WTC11 (cell line): ENCODE measurements around the gene TAPBPL. TPM values are rescaled to one million over a fixed set of nuclear protein-coding genes. Genes with fewer than 3 reads are reported as not detected.

Experiments used
- ATAC-seq: fragments of 200-7000 bp; cut with Tn5 transposase; 2 replicates; pipeline ENCODE4 v1.10.0; 2021; ENCODE audit warnings: mild to moderate bottlenecking, moderate library complexity
- CTCF ChIA-PET: fragments of 300-600 bp; sonication (Branson Sonifier 250); formaldehyde crosslinking; loops from one replicate; lab custom pipeline; 2021; ENCODE audit warnings: antibody characterized with exemption; lab: Charles Lee
- POLR2A ChIA-PET: fragments of 350-600 bp; sonication (Branson Sonifier 250); formaldehyde crosslinking; loops from one replicate; lab custom pipeline; 2021; ENCODE audit warnings: antibody characterized with exemption; lab: Charles Lee
- DNase-seq: peaks from one replicate; pipeline ENCODE4 v3.0.0; 2021; ENCODE audit warnings: low spot score
- H3K27ac Mint-ChIP-seq: 2 replicates; pipeline ENCODE4 v1.8.0; 2021; ENCODE audit warnings: mixed read lengths
- H3K27me3 Mint-ChIP-seq: 2 replicates; pipeline ENCODE4 v1.8.0; 2021; ENCODE audit warnings: low read depth, mild to moderate bottlenecking, moderate library complexity, mixed read lengths
- H3K36me3 Mint-ChIP-seq: 2 replicates; pipeline ENCODE4 v1.8.0; 2021; ENCODE audit warnings: mixed read lengths
- H3K4me1 Mint-ChIP-seq: 2 replicates; pipeline ENCODE4 v1.8.0; 2022; ENCODE audit warnings: mixed read lengths
- H3K4me3 Mint-ChIP-seq: 2 replicates; pipeline ENCODE4 v1.8.0; 2021; ENCODE audit warnings: mild to moderate bottlenecking, moderate library complexity, mixed read lengths
- H3K9me3 Mint-ChIP-seq: 2 replicates; pipeline ENCODE4 v1.8.0; 2021; ENCODE audit warnings: mixed read lengths
- AFF4 ChIP-seq: sonication (generic); formaldehyde crosslinking; IDR thresholded peaks from 2 replicates; pipeline ENCODE4 v1.8.1; 2023; ENCODE audit warnings: mild to moderate bottlenecking, missing genetic modification reagents, borderline replicate concordance
- ATF6 ChIP-seq: sonication (generic); formaldehyde crosslinking; IDR thresholded peaks from 2 replicates; pipeline ENCODE4 v1.8.1; 2023; ENCODE audit warnings: mild to moderate bottlenecking, missing genetic modification reagents
- CREB1 ChIP-seq: sonication (generic); formaldehyde crosslinking; IDR thresholded peaks from 2 replicates; pipeline ENCODE4 v1.8.0; 2023; ENCODE audit warnings: mild to moderate bottlenecking, missing genetic modification reagents
- E2F5 ChIP-seq: sonication (generic); formaldehyde crosslinking; IDR thresholded peaks from 2 replicates; pipeline ENCODE4 v1.8.1; 2022; ENCODE audit warnings: mild to moderate bottlenecking, moderate library complexity, missing genetic modification reagents
- FOXJ3 ChIP-seq: sonication (generic); formaldehyde crosslinking; IDR thresholded peaks from 2 replicates; pipeline ENCODE4 v1.9.0; 2021; ENCODE audit warnings: missing genetic modification reagents, mild to moderate bottlenecking, borderline replicate concordance
- MLX ChIP-seq: sonication (generic); formaldehyde crosslinking; IDR thresholded peaks from 2 replicates; pipeline ENCODE4 v1.8.1; 2023; ENCODE audit warnings: mild to moderate bottlenecking, missing genetic modification reagents, moderate library complexity
- MYBL2 ChIP-seq: sonication (generic); formaldehyde crosslinking; IDR thresholded peaks from 2 replicates; pipeline ENCODE4 v1.8.1; 2023; ENCODE audit warnings: mild to moderate bottlenecking, moderate library complexity, missing genetic modification reagents
- NFE2L1 ChIP-seq: sonication (generic); formaldehyde crosslinking; IDR thresholded peaks from 2 replicates; pipeline ENCODE4 v1.8.1; 2023; ENCODE audit warnings: missing genetic modification reagents
- NR1H2 ChIP-seq: sonication (generic); formaldehyde crosslinking; IDR thresholded peaks from 2 replicates; pipeline ENCODE4 v1.9.0; 2021; ENCODE audit warnings: mild to moderate bottlenecking, moderate library complexity, missing genetic modification reagents
- PRRX2 ChIP-seq: fragments of 250-450 bp; sonication (Bioruptor Pico); IDR thresholded peaks from 2 replicates; pipeline ENCODE4 v1.8.0; 2021; ENCODE audit warnings: mild to moderate bottlenecking
- TEAD4 ChIP-seq: sonication (generic); formaldehyde crosslinking; IDR thresholded peaks from 2 replicates; pipeline ENCODE4 v1.8.0; 2022; ENCODE audit warnings: mild to moderate bottlenecking, missing genetic modification reagents
- USF2 ChIP-seq: sonication (generic); formaldehyde crosslinking; IDR thresholded peaks from 2 replicates; pipeline ENCODE4 v1.8.1; 2023; ENCODE audit warnings: mild to moderate bottlenecking, missing genetic modification reagents, moderate library complexity
- ZMAT4 ChIP-seq: fragments of 250-450 bp; sonication (Bioruptor Pico); IDR thresholded peaks from 2 replicates; pipeline ENCODE4 v1.9.0; 2021; ENCODE audit warnings: mild to moderate bottlenecking
- ZNF232 ChIP-seq: sonication (generic); formaldehyde crosslinking; IDR thresholded peaks from 2 replicates; pipeline ENCODE4 v1.8.0; 2022; ENCODE audit warnings: mild to moderate bottlenecking, missing genetic modification reagents
- ZNF416 ChIP-seq: fragments of 250-450 bp; sonication (Bioruptor Pico); IDR thresholded peaks from 2 replicates; pipeline ENCODE4 v1.9.0; 2021; ENCODE audit warnings: mild to moderate bottlenecking, inconsistent platforms
- ZNF423 ChIP-seq: fragments of 250-450 bp; sonication (Bioruptor Pico); IDR thresholded peaks from 2 replicates; pipeline ENCODE4 v2.1.2; 2022; ENCODE audit warnings: mild to moderate bottlenecking, moderate library complexity
- total RNA-seq: library from RNA; stranded (reverse); gene quantifications from 3 replicates; pipeline ENCODE4 v1.2.3, GENCODE V29; 2021

The TAPBPL gene
- total RNA-seq, 1 experiment from 2014 or later = 1.3 TPM

GRCh38 chr12:6424866-6425265 lies 27.0 kb upstream of the TAPBPL start:
- no peaks in the 10 kb centered on the region for H3K9me3 Mint-ChIP-seq
- no peak overlapping the region for H3K4me3 Mint-ChIP-seq
- ChIA-PET POLR2A (interaction anchor here (0.8 kb wide), 1 partner anchor 41 kb away, joined by 3 read pairs; no protein-coding TSS in a partner anchor), CTCF (interaction anchor here (1.0 to 7.1 kb wide), 8 partner anchors 9 to 113 kb away, joined by 3 to 77 read pairs (median 13); partner anchors contain the start of genes TAPBPL and VAMP1)
- H3K27ac Mint-ChIP-seq = no peak overlapping the region
- H3K4me1 Mint-ChIP-seq = peaks cover 8% of the 10 kb centered on the region
- H3K36me3 Mint-ChIP-seq = no peaks in the 10 kb centered on the region
- no peak for ATAC-seq
- no peak for TF ChIP-seq ZNF232
- TF ChIP-seq MYBL2 (CRISPR knock-in tag) = no peak
- no peak for TF ChIP-seq PRRX2 (CRISPR knock-in tag)
- no peak for TF ChIP-seq CREB1 (CRISPR knock-in tag)
- no peak for TF ChIP-seq ATF6
- TF ChIP-seq TEAD4 = no peak
- no peak for TF ChIP-seq E2F5 (CRISPR knock-in tag)
- TF ChIP-seq ZMAT4 = no peak
- no peak for TF ChIP-seq FOXJ3 (CRISPR knock-in tag)
- TF ChIP-seq NFE2L1 (CRISPR knock-in tag) = no peak
- TF ChIP-seq ZNF423 = no peak
- TF ChIP-seq ZNF416 = no peak
- TF ChIP-seq NR1H2 (CRISPR knock-in tag) = no peak
- no peak for TF ChIP-seq AFF4
- TF ChIP-seq MLX (CRISPR knock-in tag) = no peak
- no peak for TF ChIP-seq USF2 (CRISPR knock-in tag)
- no peak for DNase-seq
- H3K27me3 Mint-ChIP-seq = no peaks in the 10 kb centered on the region; the same call in none of the 2 replicates
